ENCODE measurements around the gene GPX8.

DNA sequence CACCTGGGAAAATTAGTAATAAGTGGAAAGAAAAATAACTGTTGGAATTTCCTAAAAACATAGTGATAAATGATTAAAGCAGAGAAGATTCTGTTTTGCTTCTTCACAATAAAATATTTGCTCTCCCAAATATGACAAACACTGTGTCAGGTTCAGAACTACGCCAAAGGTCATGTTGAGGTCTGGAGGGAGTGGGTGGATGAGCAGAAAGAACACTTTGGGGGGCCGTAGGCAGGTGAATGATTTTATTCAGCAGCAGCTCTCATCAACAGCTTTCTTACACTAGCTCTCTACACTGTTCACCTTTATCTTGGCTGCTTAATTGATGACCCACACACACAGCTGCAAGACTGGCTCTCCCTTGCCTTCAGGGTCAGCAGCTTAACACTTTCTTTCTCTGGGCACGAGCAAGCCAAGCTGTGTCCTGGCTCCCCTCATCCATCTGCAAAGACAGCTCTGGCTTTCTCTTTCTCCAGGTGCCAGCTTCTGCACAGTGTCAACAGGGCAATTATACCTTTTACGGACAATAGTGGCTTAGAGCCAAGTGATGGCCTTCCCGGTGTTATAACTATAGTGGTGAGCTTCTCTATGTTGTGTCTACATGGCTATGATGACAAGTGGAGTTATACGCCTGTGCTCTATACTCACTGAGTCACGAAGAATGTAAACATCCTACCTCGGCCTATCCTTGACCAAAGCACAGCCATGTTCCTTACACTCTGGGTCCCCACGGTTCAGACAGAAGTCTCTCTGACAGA is 18.9 kb upstream of the GPX8 start:
- no peak for TF ChIP-seq CTCF (IDR thresholded peaks at IDR 0.05)
- TF ChIP-seq POLR2AphosphoS5 (IDR thresholded peaks at IDR 0.05) = no peak
- no peak for TF ChIP-seq EP300 (IDR thresholded peaks at IDR 0.05)
- TF ChIP-seq POLR2A (IDR thresholded peaks at IDR 0.05) = no peak
